K562 (cell line): Measurements from ENCODE around the gene HOXB3. TPM values are rescaled to one million over a fixed set of nuclear protein-coding genes. Genes with fewer than 3 reads are reported as not detected.
A peak's percentile ranks its signal among the peaks of the same experiment; 100 is the strongest.

Source experiments
- CREB1 ChIP-seq, 2 experiments: sonication (generic) in 1 of 2; formaldehyde crosslinking in 1 of 2; IDR thresholded peaks; 2 replicates each; pipeline versions ENCODE4 v1.6.1 to v1.8.0; 2012 to 2022; ENCODE audit warnings: inconsistent platforms in 1 of 2, mild to moderate bottlenecking in 1 of 2, missing genetic modification reagents in 1 of 2, moderate library complexity in 1 of 2
- EP300 ChIP-seq: IDR thresholded peaks from 2 replicates; pipeline ENCODE4 v1.6.1; 2012; ENCODE audit warnings: low read length, improper control_type of control experiment
- HMGN3 ChIP-seq: IDR thresholded peaks from 2 replicates; pipeline ENCODE4 v1.6.1; 2011; ENCODE audit warnings: borderline replicate concordance, low read depth, mild to moderate bottlenecking, mixed read lengths, low read length; ENCODE audit not compliant: insufficient read length; ENCODE audit errors: extremely low read depth
- IRF9 ChIP-seq: fragments of 450-650 bp; IDR thresholded peaks from 2 replicates; pipeline ENCODE4 v1.6.1; 2016; ENCODE audit warnings: missing biosample characterization, missing genetic modification characterization
- KLF1 ChIP-seq: fragments of 450-650 bp; IDR thresholded peaks from 2 replicates; pipeline ENCODE4 v1.6.1; 2016; ENCODE audit warnings: missing genetic modification characterization, missing compliant biosample characterization
- KLF6 ChIP-seq: fragments of 250-450 bp; sonication (Bioruptor Pico); IDR thresholded peaks from 2 replicates; pipeline ENCODE4 v1.4.0; 2020; ENCODE audit warnings: mild to moderate bottlenecking, moderate library complexity, borderline replicate concordance
- MAFK ChIP-seq: IDR thresholded peaks from 2 replicates; pipeline ENCODE4 v1.6.1; 2011; ENCODE audit warnings: low read length, improper control_type of control experiment
- MAZ ChIP-seq, 2 experiments: fragments of 450-650 bp in 1 of 2; sonication (generic) in 1 of 2; formaldehyde crosslinking; IDR thresholded peaks in 1 of 2; conservative IDR thresholded peaks in 1 of 2; 2 replicates each; pipeline versions ENCODE4 v1.4.0 to v1.5.0; 2020; ENCODE audit warnings: mild to moderate bottlenecking in 1 of 2, missing genetic modification reagents in 1 of 2
- NFIX ChIP-seq: fragments of 250-450 bp; sonication (Bioruptor Pico); IDR thresholded peaks from 2 replicates; pipeline ENCODE4 v1.4.0; 2020; ENCODE audit warnings: low read depth, mild to moderate bottlenecking, moderate library complexity
- NKRF ChIP-seq: fragments of 450-650 bp; IDR thresholded peaks from 2 replicates; pipeline ENCODE4 v1.6.1; 2016; ENCODE audit warnings: borderline replicate concordance
- RAD51 ChIP-seq: fragments of 450-650 bp; IDR thresholded peaks from 2 replicates; pipeline ENCODE4 v1.7.1; 2016; ENCODE audit warnings: low read depth, mild to moderate bottlenecking, borderline replicate concordance
- RBM39 ChIP-seq: fragments of 200-400 bp; formaldehyde crosslinking; optimal IDR thresholded peaks from 2 replicates; pipeline ENCODE3; 2018; ENCODE audit warnings: low read depth, low read length
- RFX7 ChIP-seq: fragments of 250-450 bp; sonication (Bioruptor Pico); IDR thresholded peaks from 2 replicates; pipeline ENCODE4 v1.5.1; 2021; ENCODE audit warnings: mild to moderate bottlenecking
- RNF2 ChIP-seq: sonication (generic); IDR thresholded peaks from 2 replicates; pipeline ENCODE4 v1.6.1; 2016
- SMARCE1 ChIP-seq: fragments of 450-650 bp; IDR thresholded peaks from 2 replicates; pipeline ENCODE4 v1.7.1; 2016; ENCODE audit warnings: mild to moderate bottlenecking
- VEZF1 ChIP-seq: fragments of 200-800 bp; sonication (Bioruptor generic); IDR thresholded peaks from 2 replicates; pipeline ENCODE4 v1.6.1; 2017; ENCODE audit warnings: missing genetic modification characterization, missing compliant biosample characterization
- YY1 ChIP-seq, 3 experiments: IDR thresholded peaks; 2 replicates each; pipeline ENCODE4 v1.6.1; 2011; ENCODE audit warnings: low read length in 2 of 3, mild to moderate bottlenecking in 2 of 3, moderate library complexity in 2 of 3, borderline replicate concordance in 1 of 3, control low read depth in 1 of 3, low read depth in 1 of 3; ENCODE audit not compliant: insufficient read depth in 3 of 3, insufficient replicate concordance in 2 of 3, control insufficient read depth in 1 of 3, insufficient read length in 1 of 3; ENCODE audit errors: extremely low read depth in 1 of 3
- ZNF133 ChIP-seq: fragments of 250-450 bp; sonication (Bioruptor Pico); IDR thresholded peaks from 2 replicates; pipeline ENCODE4 v1.4.0; 2020; ENCODE audit warnings: mild to moderate bottlenecking
- ZNF740 ChIP-seq, 3 experiments: fragments of 200-800 bp in 1 of 3; sonication (Bioruptor generic) in 1 of 3; sonication (generic) in 1 of 3; formaldehyde crosslinking in 1 of 3; IDR thresholded peaks; 2 replicates each; pipeline versions ENCODE4 v1.6.1 to v1.8.0; 2016 to 2022; ENCODE audit warnings: mild to moderate bottlenecking in 2 of 3, missing compliant biosample characterization in 2 of 3, missing genetic modification characterization in 2 of 3, missing genetic modification reagents in 1 of 3
- ZNF785 ChIP-seq: fragments of 250-450 bp; sonication (Bioruptor Pico); IDR thresholded peaks from 2 replicates; pipeline ENCODE4 v1.4.0; 2020; ENCODE audit warnings: mild to moderate bottlenecking
- ZSCAN29 ChIP-seq: fragments of 450-650 bp; IDR thresholded peaks from 2 replicates; pipeline ENCODE4 v1.6.1; 2017
- polyA plus RNA-seq, 8 experiments: library from polyadenylated mRNA; depleted of rRNA in 4 of 8; stranded (reverse) in 5 of 8; unstranded in 3 of 8; fragments of >200 nt; fragmentation: Nextera tagmentation in 2 of 8; fragmentation: Illumina TruSeq in 1 of 8; extraction: Ambion mirVana in 2 of 8; extraction: Trizol in 1 of 8; gene quantifications; 2 replicates each; pipeline versions ENCODE4 v1.2.1 to v1.2.3, GENCODE V29; 2011 to 2014; ENCODE audit warnings: inconsistent platforms in 1 of 8, missing spikeins in 1 of 8
- total RNA-seq, 7 experiments: library from RNA; depleted of rRNA in 6 of 7; stranded (reverse); fragments of >200 nt in 6 of 7; fragmentation: Illumina TruSeq in 2 of 7; extraction: Trizol in 2 of 7; gene quantifications; 2 replicates each; pipeline versions ENCODE4 v1.2.1 to v1.2.3, GENCODE V29; 2011 to 2021; ENCODE audit warnings: low replicate concordance in 1 of 7

HOXB3 gene
- total and polyA plus RNA-seq, 9 of the 15 experiments (the other 6 are each of a cell fraction or from before 2014, with no cell fraction given): 2.4 to 41.3 (median 20.2) TPM

- TF ChIP-seq YY1 (IDR thresholded peaks at IDR 0.05; ENCODE audit: borderline replicate concordance in 1 of 3, control insufficient read depth in 1 of 3, extremely low read depth in 1 of 3, insufficient read depth in 3 of 3, insufficient read length in 1 of 3, insufficient replicate concordance in 2 of 3, low read depth in 1 of 3, low read length in 2 of 3) (peak in 1 of 3 experiments; percentile 31), SMARCE1 (0 out of 2 replicates have a peak, but pooled peaks have one; percentile 39), VEZF1 (CRISPR knock-in tag) (no peak), ZNF740 (CRISPR knock-in tag; IDR thresholded peaks at IDR 0.05) (no peak), ZNF740 (tag; IDR thresholded peaks at IDR 0.05) (no peak), RAD51 (0 out of 2 replicates have a peak, but pooled peaks have one; percentile 8), IRF9 (tag) (no peak), KLF6 (CRISPR knock-in tag) (no peak), RFX7 (CRISPR knock-in tag) (no peak), NKRF (no peak), MAZ (CRISPR knock-in tag; conservative IDR thresholded peaks at IDR 0.05 in 1 of 2, IDR thresholded peaks at IDR 0.05 in 1 of 2) (peak in 1 of 2 experiments; percentile 66; a peak in 3 of 4 replicates), EP300 (no peak), KLF1 (tag) (no peak), MAFK (no peak), HMGN3 (no peak), NFIX (CRISPR knock-in tag) (no peak), RBM39 (no peak), ZSCAN29 (no peak), ZNF133 (CRISPR knock-in tag) (no peak), CREB1 (IDR thresholded peaks at IDR 0.05) (no peak), CREB1 (CRISPR knock-in tag; IDR thresholded peaks at IDR 0.05) (no peak), RNF2 (no peak), ZNF785 (CRISPR knock-in tag) (no peak)
Observed at GRCh38 chr17:48578616-48579470, 11.2 kb downstream of the HOXB3 start (continued).
